22Rv1 (cell line): Measurements from ENCODE around the gene CENPV.

Source experiments
- ZFX ChIP-seq: fragments of 450-650 bp; IDR thresholded peaks from 2 replicates; pipeline ENCODE4 v1.6.1; 2017; ENCODE audit warnings: antibody characterized with exemption, borderline replicate concordance
- TF ChIP-seq, protein P1 (sequence below): fragments of 450-650 bp; IDR thresholded peaks from 2 replicates; pipeline ENCODE4 v1.5.1; 2017; ENCODE audit warnings: mild to moderate bottlenecking

DNA sequence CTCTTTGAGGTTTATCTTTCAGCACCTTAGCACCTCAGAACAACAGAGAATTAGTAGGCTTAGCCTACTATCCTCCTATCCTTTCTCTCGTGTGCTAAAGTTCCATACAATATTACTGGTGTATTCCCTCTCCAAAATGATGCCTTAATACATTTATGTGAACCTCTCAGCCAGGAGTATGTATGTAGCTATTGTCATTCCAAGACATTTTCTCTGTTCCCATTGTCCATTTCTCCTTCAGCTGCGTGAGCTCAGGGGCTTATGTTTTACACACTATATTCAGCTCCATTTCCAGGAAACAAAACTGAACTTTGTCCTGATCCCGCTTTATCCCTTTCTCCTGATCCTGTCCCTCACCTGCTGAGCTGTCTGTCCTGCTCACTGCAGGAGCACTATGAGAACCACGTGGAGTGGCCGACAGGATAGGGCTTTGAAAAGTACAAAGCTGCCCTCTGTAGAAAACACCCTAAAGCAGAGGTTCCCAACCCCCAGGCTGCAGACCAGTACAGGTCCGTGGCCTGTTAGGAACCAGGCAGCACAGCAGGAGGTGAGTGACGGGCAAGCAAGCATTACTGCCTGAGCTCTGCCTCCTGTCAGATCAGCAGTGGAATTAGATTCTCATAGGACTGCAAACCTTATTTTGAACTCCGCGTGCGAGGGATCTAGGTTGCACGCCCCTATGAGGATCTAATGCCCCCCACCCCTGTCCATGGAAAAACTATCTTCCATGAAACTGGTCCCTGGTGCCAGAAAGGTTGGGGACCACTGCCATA lies 55.7 kb downstream of the CENPV start:
- TF ChIP-seq, protein P1, sequence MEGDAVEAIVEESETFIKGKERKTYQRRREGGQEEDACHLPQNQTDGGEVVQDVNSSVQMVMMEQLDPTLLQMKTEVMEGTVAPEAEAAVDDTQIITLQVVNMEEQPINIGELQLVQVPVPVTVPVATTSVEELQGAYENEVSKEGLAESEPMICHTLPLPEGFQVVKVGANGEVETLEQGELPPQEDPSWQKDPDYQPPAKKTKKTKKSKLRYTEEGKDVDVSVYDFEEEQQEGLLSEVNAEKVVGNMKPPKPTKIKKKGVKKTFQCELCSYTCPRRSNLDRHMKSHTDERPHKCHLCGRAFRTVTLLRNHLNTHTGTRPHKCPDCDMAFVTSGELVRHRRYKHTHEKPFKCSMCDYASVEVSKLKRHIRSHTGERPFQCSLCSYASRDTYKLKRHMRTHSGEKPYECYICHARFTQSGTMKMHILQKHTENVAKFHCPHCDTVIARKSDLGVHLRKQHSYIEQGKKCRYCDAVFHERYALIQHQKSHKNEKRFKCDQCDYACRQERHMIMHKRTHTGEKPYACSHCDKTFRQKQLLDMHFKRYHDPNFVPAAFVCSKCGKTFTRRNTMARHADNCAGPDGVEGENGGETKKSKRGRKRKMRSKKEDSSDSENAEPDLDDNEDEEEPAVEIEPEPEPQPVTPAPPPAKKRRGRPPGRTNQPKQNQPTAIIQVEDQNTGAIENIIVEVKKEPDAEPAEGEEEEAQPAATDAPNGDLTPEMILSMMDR: no peak
- TF ChIP-seq ZFX: no peak
